C4-2B (cell line): ENCODE data around the gene CD300LG.
A peak's percentile ranks its signal among the peaks of the same experiment; 100 is the strongest.
"Not testable (repeated sequence)": the region's sequence is repeated elsewhere in the genome, so short reads cannot be mapped to it uniquely, and the experiment has no call there.

Experiments used
- H3K27ac ChIP-seq: fragments of 450-650 bp; 2 replicates; pipeline ENCODE4 v1.5.1; 2017
- ZFX ChIP-seq: fragments of 450-650 bp; IDR thresholded peaks from 2 replicates; pipeline ENCODE4 v1.6.1; 2017
- TF ChIP-seq, protein P1 (sequence below): fragments of 450-650 bp; conservative IDR thresholded peaks from 2 replicates; pipeline ENCODE4 v1.5.1; 2017; ENCODE audit warnings: mild to moderate bottlenecking

CD300LG gene

DNA sequence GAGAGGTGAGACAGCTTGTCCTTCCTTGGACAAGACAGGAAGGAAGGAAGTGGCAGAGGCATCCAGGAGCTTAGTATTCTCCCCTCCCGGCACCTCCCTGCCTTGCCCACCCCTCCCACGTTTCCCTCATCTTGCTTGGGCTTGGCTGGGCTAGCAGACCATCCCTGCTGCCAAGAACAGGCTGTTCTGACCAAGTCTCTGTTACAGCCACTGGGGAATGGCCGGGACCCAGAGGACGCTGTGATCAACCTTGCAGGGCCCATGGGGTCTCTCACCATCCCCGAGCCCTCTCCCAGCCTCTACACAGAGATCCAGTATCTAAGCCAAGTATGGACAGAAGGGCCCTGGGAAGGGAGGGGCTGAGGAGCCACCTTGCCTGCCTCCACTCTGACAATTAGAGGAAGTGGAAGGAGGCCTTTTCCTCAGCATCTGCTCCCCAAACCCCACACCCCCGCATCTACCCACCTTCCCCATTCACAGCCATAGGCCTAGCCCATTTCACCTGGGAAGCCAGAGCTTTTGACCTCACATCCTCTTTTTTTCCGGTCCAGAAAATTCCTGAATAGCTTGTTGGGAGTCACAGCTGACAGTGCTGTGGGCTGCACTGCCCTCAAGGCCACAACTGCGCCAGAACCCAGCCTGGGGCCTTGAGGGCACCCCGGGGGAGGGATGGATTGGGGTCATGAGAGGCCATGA is 14.1 kb downstream of the CD300LG start:
- no peak overlapping the region for H3K27ac ChIP-seq
- TF ChIP-seq, protein P1, sequence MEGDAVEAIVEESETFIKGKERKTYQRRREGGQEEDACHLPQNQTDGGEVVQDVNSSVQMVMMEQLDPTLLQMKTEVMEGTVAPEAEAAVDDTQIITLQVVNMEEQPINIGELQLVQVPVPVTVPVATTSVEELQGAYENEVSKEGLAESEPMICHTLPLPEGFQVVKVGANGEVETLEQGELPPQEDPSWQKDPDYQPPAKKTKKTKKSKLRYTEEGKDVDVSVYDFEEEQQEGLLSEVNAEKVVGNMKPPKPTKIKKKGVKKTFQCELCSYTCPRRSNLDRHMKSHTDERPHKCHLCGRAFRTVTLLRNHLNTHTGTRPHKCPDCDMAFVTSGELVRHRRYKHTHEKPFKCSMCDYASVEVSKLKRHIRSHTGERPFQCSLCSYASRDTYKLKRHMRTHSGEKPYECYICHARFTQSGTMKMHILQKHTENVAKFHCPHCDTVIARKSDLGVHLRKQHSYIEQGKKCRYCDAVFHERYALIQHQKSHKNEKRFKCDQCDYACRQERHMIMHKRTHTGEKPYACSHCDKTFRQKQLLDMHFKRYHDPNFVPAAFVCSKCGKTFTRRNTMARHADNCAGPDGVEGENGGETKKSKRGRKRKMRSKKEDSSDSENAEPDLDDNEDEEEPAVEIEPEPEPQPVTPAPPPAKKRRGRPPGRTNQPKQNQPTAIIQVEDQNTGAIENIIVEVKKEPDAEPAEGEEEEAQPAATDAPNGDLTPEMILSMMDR, result no peak
- TF ChIP-seq ZFX, result no peak

DNA sequence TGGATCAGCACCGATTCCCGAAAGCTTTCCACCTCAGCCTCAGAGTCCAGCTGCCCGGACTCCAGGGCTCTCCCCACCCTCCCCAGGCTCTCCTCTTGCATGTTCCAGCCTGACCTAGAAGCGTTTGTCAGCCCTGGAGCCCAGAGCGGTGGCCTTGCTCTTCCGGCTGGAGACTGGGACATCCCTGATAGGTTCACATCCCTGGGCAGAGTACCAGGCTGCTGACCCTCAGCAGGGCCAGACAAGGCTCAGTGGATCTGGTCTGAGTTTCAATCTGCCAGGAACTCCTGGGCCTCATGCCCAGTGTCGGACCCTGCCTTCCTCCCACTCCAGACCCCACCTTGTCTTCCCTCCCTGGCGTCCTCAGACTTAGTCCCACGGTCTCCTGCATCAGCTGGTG is 15.0 kb downstream of the CD300LG start:
- TF ChIP-seq, protein P1, result no peak
- TF ChIP-seq ZFX, result no peak
- no peak overlapping the region for H3K27ac ChIP-seq

DNA sequence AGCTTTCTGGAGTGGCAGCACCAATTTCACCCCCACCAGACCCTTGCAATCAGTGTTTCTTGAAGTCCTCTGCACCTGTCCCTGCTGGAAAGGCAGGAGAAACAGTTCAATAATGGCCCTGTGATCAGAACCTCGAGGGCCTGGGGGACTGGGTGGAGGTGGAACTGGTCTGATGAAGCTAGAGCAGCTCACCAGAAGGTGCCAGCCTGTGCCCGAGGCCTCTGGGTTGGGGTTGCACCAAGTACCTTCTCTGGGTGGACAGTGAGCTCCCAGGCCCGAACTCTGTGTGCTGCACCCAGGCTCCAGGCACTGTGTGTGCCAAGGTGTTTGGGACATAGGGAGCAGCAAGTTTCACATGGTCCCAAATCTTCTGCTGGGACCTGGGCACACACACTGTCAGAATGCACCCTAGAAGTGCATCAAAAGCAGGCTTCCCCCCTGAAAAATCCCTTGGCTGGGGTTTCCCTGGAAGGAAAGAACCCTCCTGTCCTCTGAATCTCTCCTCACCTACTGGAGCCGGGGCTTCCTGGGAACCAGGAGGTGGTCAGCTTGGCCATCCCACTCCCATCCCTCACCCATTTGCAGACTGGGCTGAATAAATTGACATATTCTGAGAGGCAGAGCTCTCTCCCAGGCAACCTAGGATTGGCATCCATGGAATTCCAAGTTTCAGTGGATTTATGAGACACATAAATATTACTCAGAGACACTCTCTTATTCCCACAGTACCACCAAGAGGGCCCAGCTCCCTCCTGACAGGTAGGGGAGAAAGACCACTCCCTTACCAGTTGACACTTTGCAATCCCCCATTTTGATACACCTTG is 17.4 kb downstream of the CD300LG start:
- H3K27ac ChIP-seq, result no peak overlapping the region
- TF ChIP-seq, protein P1, result no peak
- no peak for TF ChIP-seq ZFX

DNA sequence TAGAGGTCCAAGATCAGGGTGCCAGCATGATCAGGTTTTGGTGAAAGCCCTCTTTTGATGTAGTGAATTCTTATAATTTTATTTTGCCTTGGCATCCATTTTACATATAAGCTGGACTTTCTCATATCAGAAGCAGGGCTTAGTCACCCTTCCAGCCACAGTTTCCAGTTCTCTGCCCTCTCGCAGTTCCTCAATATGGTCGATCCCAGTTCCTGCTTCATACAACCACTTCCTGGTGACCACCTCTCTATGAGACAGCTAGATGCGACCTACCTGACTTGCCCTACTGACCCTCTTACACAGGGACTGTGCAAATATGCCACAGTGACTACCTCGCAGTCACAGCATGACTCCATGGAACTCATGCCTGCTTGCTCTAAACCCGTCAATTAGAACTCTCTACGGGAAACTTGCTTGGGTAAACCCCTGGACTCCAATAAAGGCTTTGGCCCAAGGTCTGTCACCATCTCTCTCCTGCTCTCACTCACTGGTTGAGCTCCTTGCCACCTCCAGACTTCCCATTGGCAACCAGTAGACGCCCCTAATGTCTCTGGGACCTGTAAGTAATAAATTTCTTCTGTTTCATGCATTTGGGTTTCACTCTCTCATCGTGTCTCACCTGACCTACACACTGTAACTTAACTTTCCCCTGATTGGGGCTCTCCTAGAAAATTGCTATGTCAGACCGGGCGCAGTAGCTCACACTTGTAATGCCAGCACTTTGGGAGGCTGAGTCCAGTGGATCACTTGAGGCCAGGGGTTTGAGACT is 21.4 kb downstream of the CD300LG start:
- no peak for TF ChIP-seq ZFX
- TF ChIP-seq, protein P1, result no peak
- no peak overlapping the region for H3K27ac ChIP-seq

DNA sequence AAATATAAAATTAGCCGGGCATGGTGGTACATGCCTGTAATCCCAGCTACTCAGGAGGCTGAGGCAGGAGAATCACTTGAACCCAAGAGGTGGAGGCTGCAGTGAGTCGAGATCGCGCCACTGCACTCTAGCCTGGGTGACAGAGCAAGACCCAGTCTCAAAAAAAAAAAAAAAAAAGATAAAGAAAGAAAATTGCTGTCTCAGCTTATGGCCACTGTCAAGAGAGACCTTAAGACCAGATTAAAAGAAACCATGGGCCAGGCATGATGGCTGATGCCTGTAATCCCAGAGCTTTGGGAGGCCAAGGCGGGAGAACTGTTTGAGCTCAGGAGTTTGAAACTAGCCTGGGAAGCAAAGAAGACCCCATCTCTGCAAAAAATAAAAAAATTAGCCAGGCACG is 22.1 kb downstream of the CD300LG start:
- H3K27ac ChIP-seq, result not testable (repeated sequence)

DNA sequence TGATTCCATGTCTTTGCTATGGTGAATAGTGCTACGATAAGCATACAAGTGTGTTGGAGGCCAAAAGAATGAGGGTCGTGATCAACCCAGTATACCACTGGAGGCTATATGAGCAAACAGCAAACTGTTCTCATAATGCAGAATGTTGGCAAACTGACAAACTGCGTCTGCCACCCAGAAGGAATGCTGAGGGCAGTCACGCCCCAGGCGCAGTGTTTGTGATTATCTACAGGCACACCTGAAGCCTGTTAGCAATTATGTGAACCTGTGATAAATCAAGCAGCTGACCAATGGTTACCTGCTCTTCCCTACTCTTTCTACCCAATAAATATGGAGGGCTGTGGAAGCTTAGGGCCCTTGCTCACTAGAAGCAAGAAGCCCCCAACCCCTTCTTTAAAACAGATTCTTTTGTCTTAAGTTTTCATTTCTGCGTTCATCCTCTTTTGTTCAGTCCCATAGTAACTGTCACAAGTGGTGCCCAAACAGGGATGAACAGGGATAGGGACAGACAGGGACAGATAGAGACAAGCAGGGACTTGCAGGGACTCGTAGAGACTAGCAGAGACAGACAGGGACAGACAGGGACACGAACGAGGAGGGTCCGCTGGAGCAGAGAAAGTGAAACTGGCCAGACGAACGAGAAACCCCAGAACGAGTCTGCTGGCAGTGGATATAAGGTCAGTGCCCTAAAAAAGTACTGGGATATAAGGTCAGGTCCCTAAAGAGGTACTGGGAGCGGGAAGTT is 25.1 kb downstream of the CD300LG start:
- H3K27ac ChIP-seq, result no peak overlapping the region
- no peak for TF ChIP-seq ZFX
- TF ChIP-seq, protein P1, result no peak

DNA sequence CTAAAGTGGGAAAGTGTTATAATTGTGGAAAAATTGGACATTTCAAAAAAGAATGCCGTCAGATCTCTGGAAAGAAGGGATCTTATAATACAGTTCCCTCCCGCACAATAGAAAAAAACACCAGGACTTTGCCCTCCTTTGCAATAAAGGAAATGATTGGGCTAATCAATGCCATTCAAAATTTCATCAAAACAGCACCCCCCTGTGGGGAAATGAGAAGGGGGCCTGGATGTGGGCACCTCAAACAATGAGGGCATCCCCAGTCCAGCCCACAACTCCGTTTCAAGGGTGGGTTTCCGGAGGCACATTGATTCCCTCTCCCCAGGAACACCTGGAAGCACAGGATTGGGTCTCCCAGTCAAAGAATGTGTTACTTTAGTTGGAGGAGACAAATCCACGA is 26.1 kb downstream of the CD300LG start:
- TF ChIP-seq, protein P1, result peak; percentile 16
- no peak for TF ChIP-seq ZFX

More for the DNA sequence above, 26.1 kb downstream of the CD300LG start:
- no peak overlapping the region for H3K27ac ChIP-seq
